Fibroblast of lung (primary cell): ENCODE data around the gene ZNF862.
"Not testable (repeated sequence)": the region's sequence is repeated elsewhere in the genome, so short reads cannot be mapped to it uniquely, and the experiment has no call there.

Experiments used
- EZH2 ChIP-seq: IDR thresholded peaks from 2 replicates; pipeline ENCODE4 v1.5.1; 2012; ENCODE audit warnings: low read length, control low read depth, mild to moderate bottlenecking; ENCODE audit errors: missing control alignments
- TF ChIP-seq, protein P1 (sequence below), 2 donors: IDR thresholded peaks in 1 of 2; conservative IDR thresholded peaks in 1 of 2; 1 replicate in 1 of 2; 2 replicates in 1 of 2; pipeline ENCODE4 v1.5.1; 2011 to 2012; ENCODE audit warnings: low read length in 2 of 2, control low read depth in 1 of 2, inconsistent platforms in 1 of 2, low read depth in 1 of 2, mild to moderate bottlenecking in 1 of 2

DNA sequence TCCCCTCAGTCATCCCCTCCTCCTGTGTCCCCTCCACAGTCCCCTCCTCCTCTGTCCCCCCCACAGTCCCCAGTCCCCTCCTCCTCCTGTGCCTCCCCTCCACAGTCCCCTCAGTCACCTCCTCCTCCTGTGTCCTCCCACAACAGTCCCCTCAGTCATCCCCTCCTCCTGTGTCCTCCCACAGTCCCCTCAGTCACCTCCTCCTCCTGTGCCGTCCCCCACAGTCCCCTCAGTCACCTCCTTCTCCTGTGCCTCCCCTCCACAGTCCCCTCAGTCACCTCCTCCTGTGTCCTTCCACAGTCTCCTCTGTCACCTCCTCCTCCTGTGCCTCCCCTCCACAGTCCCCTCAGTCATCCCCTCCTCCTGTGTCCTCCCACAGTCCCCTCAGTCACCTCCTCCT is 7.6 kb upstream of the ZNF862 start:
- TF ChIP-seq, protein P1, sequence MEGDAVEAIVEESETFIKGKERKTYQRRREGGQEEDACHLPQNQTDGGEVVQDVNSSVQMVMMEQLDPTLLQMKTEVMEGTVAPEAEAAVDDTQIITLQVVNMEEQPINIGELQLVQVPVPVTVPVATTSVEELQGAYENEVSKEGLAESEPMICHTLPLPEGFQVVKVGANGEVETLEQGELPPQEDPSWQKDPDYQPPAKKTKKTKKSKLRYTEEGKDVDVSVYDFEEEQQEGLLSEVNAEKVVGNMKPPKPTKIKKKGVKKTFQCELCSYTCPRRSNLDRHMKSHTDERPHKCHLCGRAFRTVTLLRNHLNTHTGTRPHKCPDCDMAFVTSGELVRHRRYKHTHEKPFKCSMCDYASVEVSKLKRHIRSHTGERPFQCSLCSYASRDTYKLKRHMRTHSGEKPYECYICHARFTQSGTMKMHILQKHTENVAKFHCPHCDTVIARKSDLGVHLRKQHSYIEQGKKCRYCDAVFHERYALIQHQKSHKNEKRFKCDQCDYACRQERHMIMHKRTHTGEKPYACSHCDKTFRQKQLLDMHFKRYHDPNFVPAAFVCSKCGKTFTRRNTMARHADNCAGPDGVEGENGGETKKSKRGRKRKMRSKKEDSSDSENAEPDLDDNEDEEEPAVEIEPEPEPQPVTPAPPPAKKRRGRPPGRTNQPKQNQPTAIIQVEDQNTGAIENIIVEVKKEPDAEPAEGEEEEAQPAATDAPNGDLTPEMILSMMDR (conservative IDR thresholded peaks at IDR 0.05 in 1 of 2, IDR thresholded peaks at IDR 0.05 in 1 of 2; ENCODE audit: low read depth in 1 of 2, low read length in 2 of 2) = not testable (repeated sequence)
- TF ChIP-seq EZH2 = not testable (repeated sequence)
